GM19455 (cell line): ENCODE data around the gene TMEM205.
"Not testable (repeated sequence)": the region's sequence is repeated elsewhere in the genome, so short reads cannot be mapped to it uniquely, and the experiment has no call there.

Source experiments
- ATAC-seq: cut with Tn5 transposase; IDR thresholded peaks from one replicate; pipeline ENCODE4 v1.9.1; 2021; ENCODE audit not compliant: unreplicated experiment

TMEM205 gene

DNA sequence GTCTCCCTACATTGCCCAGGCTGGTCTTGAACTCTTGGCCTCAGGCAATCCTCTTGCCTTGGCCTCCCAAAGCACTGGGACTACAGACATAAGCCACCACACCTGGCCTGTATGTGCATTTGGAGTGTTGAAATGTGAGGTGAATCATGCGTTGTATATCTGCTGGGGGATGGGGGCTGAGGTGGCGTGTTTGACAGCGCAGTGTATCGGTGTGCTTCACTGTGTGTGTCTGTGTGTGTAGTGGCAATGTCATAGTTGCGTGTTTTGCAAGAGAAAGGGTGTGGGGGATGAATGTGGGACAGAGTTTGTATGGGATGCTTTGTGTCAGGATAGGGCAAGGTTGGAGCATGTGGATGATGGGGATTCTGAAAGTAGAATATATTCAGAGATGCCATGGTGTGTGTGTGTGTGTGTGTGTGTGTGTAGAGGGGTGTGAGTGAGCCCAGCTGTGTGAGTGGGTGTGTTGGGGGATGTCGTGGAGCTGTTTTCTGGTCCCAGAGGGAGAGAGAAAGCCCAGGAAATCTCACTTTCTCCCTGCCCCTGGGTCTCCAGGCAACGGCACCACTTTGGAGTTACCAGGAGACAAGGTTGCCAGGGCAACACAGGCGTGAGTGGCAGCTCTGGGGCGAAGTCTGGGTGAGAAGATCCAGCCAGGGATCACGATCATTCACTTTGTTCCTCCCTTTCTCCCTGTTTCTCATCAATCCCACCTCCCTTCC, 27.3 kb upstream of the TMEM205 start:
- ATAC-seq, result no peak

DNA sequence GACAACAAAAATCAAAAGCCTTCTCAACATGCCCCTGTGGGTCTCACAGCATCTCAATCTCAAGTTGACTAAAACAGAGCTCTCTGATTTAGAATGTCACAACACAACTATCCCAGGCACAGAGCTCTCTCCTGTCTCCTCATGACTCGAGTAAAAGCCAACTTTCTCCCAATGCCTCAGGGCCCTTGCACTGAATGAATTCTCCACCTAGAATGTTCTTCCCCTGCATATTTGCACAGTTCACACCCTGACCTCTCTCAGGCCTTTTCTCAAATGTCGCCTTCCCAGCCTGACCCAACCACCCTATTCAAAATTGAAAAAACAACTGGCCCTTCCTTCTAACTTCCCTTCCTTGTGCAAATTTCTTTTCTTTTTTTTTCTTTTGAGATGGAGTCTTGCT, 24.7 kb upstream of the TMEM205 start:
- no peak for ATAC-seq

DNA sequence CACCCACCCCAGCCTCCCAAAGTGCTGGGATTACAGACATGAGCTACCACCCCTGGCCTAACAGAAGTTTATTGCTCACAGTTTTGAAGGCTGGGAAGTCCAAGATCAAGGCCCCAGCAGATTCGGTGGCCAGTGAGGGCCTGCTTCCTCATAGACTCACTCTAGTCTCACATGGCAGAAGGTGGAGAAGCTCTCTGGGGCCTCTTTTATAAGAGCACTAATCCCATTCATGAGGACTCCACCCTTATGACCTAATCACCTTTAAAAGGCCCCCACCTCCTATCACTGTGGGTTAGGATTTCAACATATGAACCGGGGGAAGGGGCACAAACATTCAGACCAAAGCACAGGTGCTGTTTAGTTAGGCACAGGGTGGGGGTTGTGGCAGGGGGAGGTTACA, 21.5 kb upstream of the TMEM205 start:
- no peak for ATAC-seq

DNA sequence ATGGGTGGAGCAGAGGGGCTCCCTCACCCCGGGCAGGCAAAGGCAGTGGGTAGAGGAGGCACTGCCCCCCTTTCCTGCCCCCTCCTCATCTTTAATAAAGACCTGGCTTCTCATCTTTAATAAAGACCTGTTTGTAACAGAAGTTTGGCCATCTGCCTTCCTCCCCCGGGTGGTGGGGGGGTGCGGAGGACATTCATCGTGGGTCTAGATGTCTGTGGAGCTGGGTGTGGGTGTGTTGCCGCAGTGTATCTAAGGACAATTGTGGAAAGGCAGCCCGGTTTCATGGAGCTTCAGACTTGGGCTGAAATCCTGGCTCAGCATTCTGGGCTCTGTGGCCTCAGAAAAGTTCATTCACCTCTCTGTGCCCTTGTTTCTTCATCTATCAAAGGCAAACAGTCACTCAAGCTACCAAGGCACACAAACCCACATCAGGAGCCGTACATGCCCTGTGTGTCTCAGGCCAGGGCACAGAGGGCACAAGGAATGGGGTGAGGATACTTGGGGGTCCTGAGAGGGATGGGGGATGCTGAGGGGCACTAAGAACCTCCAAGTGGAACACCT, 19.6 kb upstream of the TMEM205 start:
- no peak for ATAC-seq

DNA sequence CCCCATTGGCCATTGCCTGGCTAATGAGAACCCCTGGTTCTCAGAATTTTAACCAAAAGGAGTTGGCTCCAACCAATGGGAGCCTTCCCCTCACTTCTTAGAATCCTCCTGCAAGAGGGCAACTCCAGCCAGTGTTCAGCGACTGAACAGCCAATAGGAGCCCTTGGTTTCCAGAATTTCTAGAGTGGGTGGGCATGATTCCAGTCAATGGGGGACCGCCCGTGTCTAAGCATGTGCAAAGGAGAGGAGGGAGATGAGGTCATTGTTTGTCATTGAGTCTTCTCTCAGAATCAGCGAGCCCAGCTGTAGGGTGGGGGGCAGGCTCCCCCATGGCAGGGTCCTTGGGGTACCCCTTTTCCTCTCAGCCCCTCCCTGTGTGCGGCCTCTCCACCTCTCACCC, 18.9 kb upstream of the TMEM205 start:
- no peak for ATAC-seq

DNA sequence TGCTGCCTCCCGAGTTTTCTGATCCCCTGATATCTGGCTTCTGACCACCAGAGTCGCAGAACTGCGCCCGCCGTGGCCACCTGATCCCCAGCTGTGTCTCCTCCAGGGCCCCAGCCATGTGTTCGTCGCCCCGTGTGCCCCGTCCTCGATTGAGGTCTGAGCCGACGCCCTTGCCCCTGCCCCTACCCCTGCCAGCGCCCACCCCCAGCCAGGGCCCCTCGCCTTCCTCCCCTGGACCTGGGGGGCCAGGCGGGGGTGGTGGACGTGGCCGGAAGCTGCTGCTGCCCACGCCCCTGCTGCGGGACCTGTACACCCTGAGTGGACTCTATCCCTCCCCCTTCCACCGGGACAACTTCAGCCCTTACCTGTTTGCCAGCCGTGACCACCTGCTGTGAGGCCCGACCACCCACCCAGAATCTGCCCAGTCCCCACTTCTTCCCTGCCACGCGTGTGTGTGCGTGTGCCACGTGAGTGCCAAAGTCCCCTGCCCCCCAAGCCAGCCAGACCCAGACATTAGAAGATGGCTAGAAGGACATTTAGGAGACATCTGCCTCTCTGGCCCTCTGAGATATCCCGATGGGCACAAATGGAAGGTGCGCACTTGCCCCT, 18.3 kb upstream of the TMEM205 start:
- ATAC-seq, result no peak

DNA sequence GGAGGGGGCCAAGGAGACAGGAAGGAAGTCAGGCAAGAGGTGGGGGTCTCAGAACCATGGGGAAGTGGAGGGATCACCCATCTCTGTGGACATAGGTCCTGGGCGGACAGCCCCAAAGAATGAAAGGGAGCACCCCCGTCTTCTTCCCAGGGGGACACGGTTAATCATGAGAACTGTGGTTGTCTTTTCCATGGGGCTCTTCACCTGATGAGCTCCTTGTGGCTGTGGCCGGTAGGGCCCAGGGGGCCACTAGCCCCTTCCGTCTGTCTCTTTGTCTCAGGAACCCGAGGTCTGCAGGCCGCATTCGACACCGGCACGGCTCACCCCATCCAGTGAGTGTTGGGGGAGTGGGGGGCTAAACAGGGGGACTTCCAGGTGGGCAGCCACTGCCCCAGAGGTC, 17.8 kb upstream of the TMEM205 start:
- no peak for ATAC-seq

DNA sequence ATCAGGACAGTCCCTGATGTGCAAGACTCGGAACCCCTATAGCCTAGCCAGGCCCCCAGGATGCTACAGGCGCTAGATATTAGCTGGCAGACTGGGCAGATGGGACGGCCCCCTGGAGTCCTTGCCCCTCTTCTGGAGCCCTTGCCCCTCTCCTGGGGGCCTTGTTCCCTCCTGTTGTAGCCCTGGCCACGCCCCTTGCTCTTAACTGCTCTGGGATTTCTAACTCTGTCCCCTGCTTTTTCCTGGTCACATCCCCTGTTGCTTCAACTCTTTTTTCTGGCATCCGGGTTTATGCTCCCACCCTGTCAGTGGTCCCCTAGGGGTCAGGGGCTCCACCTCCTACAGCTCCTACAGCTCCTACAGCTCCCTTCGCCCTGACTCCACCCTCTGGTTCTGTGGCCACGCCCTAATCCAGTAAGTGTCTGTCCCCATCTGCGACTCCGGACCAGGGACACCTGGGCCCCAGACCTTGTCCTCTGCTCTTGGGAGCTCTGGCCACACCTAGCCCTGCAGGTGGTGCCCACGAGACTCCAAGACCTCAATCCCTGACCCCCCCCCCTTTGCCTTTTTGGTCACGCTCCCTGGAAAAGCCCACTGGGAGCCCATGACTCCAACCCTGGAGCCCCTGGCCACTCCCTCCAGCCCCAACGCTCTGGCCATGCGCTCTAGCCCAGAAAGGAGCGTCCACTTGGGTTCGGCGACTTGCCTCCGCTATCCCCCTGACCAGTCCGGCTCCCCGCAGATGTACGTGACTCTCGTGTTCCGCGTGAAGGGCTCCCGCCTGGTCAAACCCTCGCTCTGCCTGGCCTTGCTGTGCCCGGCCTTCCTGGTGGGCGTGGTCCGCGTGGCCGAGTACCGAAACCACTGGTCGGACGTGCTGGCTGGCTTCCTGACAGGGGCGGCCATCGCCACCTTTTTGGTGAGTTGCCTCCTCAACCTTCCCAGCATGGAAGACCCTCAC, 16.0 kb upstream of the TMEM205 start:
- no peak for ATAC-seq

DNA sequence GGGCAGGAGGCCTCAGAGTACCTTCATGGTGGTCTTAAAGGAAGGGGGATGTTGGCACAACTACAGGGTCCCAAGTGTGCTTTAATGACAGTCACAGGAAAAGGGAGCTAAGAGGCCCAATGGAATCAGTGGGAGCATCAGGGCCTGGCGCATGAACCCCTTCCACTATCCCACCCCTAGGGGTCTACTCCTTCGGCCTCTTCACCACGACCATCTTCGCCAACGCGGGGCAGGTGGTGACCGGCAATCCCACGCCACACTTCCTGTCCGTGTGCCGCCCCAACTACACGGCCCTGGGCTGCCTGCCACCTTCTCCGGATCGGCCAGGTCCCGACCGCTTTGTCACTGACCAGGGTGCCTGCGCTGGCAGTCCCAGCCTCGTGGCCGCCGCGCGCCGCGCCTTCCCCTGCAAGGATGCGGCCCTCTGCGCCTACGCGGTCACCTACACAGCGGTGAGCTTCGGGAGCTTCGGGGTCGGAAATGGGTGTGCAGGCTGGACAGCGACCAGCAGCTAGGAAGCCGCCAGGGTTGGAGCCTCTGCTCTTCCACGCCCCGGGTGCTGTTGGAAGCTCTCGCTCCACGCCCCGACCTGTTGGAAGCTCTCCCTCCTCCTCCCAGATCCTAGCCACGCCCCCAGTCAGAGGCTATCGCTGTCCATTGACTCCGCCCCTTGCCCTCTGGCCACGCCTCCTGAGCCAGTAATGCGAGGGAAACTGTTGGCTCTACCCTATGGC, 15.1 kb upstream of the TMEM205 start:
- ATAC-seq, result no peak

DNA sequence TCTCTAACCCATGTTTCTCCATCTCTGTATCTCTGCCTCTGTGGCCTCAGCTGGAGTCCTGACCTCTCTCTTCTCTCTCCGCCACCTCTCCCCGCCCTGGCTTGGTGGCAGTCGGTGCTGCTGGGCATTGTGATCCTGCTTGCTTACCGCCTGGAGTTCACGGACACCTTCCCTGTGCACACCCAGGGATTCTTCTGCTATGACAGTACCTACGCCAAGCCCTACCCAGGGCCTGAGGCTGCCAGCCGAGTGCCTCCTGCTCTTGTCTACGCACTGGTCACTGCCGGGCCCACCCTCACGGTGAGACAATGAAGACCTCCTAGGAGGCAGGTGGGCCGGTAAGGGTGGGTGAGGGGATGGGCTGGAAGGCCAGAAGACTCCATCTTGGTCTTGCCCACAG, 13.4 kb upstream of the TMEM205 start:
- no peak for ATAC-seq

DNA sequence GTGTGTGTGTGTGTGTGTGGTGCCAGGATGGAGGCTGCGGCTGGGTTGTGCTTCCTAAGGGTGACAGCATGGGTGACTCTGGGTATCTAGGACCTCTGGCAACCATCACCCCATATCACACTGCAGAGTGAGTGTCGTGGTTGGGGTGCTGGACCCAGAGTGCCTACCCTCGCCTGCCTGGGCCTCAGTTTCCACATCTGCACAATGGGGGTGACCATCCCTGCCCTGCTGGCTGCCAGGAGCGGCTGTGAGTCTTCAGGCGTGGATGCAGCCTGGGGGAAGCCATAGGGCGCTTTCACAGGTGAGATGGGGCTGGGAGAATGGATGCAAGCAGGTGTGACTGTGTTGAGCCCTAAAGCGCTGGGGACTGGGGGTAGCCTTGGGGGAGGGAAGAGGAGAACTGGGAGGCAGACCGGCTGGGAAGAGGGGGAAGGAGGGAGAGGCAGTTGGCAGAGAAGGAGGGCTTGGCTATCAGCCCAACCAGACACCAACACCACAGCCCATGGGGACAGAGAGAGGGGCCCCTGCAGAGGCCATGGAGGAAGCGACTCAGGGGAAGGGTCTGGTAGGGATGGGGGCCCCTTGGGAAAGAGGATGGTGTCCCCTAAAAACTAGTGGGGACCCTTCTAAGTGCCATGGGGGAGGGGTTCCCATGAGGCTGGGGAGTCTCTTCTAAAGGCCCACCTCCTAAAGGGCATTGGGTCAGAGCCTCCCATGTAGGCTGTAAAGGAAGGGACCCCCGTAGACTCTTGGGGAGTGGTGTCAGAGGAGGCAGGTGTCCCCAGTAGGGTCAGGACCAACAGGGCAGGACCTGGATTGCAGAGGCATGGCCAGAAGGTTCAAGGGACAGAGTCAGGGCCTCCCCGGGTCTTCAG, 10.8 kb upstream of the TMEM205 start:
- no peak for ATAC-seq

DNA sequence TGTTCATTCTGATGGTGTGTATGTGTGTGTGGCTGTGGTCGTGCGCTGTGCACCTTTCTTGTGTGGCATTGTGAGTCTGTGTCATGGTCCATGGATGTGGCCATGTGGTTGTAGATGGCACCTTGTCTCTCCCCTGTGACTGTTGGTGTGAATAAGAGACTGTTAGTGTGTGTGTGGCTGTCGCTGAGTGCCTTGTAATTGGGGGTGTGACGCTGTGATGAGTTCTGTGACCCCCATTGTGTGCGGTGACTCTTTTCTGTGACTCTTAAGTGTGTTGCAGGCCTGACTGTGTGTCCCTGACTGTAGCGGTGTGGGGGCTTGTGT, 10.0 kb upstream of the TMEM205 start:
- no peak for ATAC-seq

DNA sequence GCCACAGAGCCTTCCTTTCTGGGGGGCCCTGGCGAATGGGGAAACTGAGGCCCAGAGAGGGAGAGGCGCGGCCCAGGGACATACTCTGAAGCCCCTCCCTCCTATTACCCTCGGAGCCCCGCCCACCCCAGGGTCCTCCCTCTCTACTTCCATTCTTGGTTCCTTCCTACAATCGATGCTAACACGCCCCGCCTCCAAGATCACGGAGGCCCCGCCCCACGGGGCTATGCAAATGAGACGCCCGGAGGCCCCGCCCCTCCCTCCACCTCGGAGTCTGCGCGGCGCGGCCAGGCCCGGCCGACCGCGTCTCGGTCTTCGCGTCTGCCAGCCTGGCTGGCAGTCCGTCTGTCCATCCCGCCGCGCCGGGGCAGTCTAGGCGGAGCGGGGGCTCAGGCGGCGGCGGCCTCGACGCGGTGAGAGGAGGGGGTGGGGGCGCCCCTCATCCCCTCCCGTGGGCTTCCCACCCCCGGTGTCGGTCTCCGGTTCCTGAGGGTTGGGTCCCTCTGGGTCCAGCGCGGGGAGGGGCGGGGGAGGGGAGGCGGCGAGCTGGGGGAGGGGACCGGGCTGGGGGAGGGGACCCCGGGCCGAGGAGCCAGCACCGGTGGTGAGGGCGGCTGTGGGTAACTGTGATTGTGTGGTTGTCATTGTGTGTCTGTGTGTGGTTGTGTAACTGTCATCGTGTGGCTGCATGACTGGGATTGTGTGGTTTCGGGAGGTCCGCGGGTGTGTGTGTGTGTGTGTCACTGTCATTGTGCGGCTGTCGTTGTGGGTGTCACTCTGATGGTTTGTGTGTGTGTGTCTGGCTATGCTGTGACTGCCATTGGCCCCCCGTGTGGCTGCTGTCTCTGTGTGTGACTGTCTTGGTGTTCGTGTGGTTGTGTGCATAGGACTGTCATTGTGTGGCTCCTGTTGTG, 9.3 kb upstream of the TMEM205 start, which contains the start of gene PLPPR2:
Gene PLPPR2 (plus strand): TSS at position 273 of the 914 bp plus-strand sequence. CDS start 2,242 bp downstream, outside the sequence.
- ATAC-seq, result no peak

DNA sequence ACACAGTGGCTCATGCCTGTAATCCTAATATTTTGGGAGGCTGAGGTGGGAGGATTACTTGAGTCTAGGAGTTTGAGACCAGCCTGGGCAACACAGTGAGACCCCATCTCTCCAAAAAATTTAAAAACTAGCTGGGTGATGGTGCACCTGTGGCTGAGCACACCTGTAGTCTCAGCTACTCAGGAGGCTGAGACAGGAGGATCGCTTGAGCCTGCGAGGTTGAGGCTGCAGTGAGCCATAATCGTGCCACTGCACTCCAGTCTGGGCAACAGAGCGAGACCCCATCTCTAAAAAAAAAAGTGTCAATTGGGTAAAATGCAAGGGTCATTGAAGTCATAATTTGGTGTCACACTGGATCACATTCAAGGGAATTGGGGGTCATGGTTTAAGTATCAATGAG, 8.0 kb upstream of the TMEM205 start:
- ATAC-seq, result not testable (repeated sequence)

DNA sequence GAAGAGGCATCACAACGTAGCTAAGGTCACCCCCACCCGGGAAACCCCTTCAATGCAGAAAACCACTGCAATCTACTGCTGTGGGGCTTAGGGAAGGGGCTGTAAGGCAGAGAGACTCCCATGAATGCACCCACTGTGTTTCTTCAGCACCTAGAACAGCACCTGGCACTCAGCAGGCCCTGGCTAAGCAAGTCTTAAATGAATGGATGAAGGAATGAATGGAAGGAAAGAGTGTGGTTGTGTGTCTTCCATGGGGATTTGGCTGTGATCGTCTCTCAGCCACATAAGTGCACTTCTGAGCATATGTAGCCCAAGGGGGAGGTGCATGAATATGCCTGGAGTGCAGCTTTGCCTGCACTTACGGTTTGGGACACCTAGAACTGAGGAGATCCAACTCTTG, 3.1 kb upstream of the TMEM205 start:
- ATAC-seq, result no peak

DNA sequence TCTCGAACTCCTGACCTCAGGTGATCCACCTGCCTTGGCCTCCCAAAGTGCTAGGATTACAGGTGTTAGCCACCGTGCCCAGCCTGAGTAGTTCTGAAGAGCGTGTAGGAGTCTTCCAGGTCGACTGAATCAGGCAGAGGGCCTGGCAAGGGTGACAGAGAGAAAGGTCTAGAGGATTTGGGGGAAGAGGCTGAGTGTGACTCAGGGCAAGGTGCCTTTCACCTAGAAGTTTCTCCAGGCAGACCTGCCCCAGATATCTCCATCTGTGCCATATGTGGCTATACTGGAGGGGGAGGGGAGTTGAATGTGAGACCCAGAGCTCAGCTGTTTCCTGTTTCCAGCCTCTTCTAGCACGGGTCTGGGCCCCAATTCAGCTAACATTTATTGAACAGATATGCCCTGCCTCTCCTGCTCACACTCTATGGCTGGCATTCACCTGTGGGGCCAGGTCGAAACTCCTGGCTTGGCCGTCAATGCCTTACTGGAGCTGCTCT, 1.5 kb upstream of the TMEM205 start:
- no peak for ATAC-seq

DNA sequence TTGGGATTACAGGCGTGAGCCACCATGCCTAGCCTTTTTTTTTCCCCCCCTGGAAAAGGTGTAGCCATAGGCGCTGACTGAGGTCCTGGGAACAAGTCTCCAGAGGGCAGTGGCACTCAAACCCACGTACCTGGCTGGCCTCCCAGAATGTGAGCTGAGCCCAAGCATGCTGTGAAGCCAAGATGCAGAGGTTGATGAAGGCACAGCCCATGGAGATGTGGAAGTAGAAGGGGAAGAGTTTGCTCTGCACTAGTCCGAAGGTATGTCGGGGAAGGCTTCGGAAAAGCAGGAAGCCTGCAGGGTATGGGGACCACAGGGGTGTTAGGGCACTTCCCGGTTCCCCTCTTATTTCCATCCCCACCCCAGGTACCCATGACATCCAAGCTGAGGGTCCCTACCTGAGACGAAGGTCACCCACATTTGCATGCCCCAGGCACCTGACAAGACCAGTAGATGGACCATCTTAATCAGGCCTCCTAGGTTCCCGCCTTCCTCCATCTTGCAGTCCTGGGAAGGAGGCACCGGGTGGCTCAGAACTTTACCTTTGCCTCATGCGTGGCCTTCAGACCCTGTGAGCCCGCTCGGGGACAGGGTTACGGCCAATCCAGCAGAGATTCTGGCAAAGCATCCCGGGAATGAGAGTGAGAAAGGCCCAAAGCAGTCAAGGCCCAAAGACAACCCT, 805 bp downstream of the TMEM205 start:
- no peak for ATAC-seq

DNA sequence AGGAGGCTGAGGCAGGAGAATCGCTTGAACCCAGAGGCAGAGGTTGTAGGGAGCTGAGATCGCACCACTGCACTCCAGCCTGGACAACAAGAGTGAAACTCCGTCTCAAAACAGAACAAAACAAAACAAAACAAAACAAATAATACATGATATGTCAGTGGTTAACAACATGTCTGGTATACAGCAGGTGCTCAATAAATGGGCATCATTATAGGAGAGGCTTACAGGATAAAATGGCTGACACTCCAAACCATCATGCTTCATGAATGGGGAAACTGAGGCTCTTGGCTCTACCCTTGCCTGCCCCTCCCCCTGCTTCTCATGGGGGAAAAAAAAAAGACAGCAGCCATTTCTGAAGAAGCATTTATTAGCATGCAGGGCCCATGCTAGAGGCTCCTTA, 3.6 kb downstream of the TMEM205 start:
- no peak for ATAC-seq
